HG03565 (cell line): ENCODE data around the gene ZG16.
"Not testable (repeated sequence)": the region's sequence is repeated elsewhere in the genome, so short reads cannot be mapped to it uniquely, and the experiment has no call there.

Experiments used
- ATAC-seq: cut with Tn5 transposase; IDR thresholded peaks from one replicate; pipeline ENCODE4 v1.9.1; 2021; ENCODE audit warnings: mild to moderate bottlenecking, moderate library complexity; ENCODE audit not compliant: unreplicated experiment

The ZG16 gene

GRCh38 chr16:29783094-29783953, 5.3 kb downstream of the ZG16 start:
- ATAC-seq = not testable (repeated sequence)

GRCh38 chr16:29784157-29784556, 6.1 kb downstream of the ZG16 start:
- no peak for ATAC-seq

GRCh38 chr16:29784901-29785500, 6.9 kb downstream of the ZG16 start:
- ATAC-seq = no peak

- not testable (repeated sequence) for ATAC-seq
These were observed 9.1 kb downstream of the ZG16 start for GRCh38 chr16:29787155-29787554.

- ATAC-seq = no peak
These were observed 11.7 kb downstream of the ZG16 start for GRCh38 chr16:29789775-29790182.

GRCh38 chr16:29790183-29790948, 12.3 kb downstream of the ZG16 start, which contains the start of gene KIF22:
Gene KIF22, plus strand, starts transcription at chr16:29790751. Its CDS starts 9 bp downstream, at chr16:29790760.
- ATAC-seq = peak; percentile 91

GRCh38 chr16:29790949-29791844, 13.1 kb downstream of the ZG16 start:
- no peak for ATAC-seq

- no peak for ATAC-seq
These were observed 14.1 kb downstream of the ZG16 start for GRCh38 chr16:29791845-29792807.

GRCh38 chr16:29793153-29793552, 15.1 kb downstream of the ZG16 start:
- ATAC-seq = not testable (repeated sequence)

GRCh38 chr16:29794231-29794710, 16.2 kb downstream of the ZG16 start:
- ATAC-seq = no peak

GRCh38 chr16:29802416-29802935, 24.4 kb downstream of the ZG16 start:
- no peak for ATAC-seq

- ATAC-seq = no peak
These were observed 26.0 kb downstream of the ZG16 start for GRCh38 chr16:29804020-29804419.

GRCh38 chr16:29804455-29805231, 26.6 kb downstream of the ZG16 start:
- no peak for ATAC-seq

- peak; percentile 50 for ATAC-seq
These were observed 27.4 kb downstream of the ZG16 start for GRCh38 chr16:29805232-29806098.

GRCh38 chr16:29806099-29806579, 28.1 kb downstream of the ZG16 start, which contains the start of gene MAZ:
Gene MAZ, plus strand, starts transcription at chr16:29806529. Its CDS starts 173 bp downstream, at chr16:29806702.
- ATAC-seq = no peak

- no peak for ATAC-seq
These were observed 28.8 kb downstream of the ZG16 start for GRCh38 chr16:29806641-29807425.
